ENCODE results near the gene ADARB2.

The ADARB2 gene

DNA sequence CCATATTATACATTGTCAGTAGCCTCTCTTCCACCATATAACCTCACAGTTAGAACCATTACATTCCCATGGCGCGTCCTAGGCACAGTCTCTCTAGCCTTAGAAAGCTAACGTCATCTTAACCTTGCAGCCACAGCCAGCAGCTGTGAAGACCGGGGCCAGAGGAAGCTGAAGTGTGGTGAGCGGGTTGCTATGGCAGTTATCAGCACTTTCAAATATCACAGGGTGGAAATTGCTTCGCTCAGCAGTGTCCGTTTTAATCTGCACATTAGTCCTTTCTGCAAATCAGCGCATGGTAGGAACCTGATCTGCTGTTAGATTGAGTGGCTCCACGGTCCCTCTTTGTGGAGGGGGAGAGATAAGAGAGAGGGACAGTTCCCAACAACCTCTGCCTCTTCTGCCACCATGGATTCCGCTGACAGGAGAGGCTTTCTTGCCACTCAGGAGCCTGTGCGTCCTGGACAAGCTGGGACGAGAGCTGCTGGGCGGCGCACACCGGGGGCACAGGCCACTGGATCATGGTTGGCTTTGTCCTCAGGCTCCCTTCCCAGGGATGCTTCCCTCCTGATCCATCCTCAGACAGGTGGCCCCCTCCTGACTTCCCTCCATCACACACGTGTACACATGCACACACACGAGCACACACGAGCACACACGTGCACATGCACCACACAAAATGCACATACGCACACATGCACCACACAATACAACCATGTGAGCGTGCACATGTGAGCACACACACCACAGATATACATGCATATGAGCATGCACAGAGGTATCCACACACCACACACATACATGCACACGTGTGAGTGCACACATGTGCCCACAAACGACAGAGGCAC is 587.3 kb downstream of the ADARB2 start:
- TF ChIP-seq, protein P1, sequence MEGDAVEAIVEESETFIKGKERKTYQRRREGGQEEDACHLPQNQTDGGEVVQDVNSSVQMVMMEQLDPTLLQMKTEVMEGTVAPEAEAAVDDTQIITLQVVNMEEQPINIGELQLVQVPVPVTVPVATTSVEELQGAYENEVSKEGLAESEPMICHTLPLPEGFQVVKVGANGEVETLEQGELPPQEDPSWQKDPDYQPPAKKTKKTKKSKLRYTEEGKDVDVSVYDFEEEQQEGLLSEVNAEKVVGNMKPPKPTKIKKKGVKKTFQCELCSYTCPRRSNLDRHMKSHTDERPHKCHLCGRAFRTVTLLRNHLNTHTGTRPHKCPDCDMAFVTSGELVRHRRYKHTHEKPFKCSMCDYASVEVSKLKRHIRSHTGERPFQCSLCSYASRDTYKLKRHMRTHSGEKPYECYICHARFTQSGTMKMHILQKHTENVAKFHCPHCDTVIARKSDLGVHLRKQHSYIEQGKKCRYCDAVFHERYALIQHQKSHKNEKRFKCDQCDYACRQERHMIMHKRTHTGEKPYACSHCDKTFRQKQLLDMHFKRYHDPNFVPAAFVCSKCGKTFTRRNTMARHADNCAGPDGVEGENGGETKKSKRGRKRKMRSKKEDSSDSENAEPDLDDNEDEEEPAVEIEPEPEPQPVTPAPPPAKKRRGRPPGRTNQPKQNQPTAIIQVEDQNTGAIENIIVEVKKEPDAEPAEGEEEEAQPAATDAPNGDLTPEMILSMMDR (IDR thresholded peaks at IDR 0.05; ENCODE audit: low read depth, low read length), result no peak
- H3K9me3 ChIP-seq, result no peaks in the 10 kb centered on the region
- H3K4me3 ChIP-seq (ENCODE audit: low read depth, low read length), result peak overlapping the region; percentile 38
- no peaks in the 10 kb centered on the region for H3K27me3 ChIP-seq
- no peaks in the 10 kb centered on the region for H3K36me3 ChIP-seq
- DNase-seq, result peak; percentile 65
- H3K4me1 ChIP-seq, result peaks cover 8% of the 10 kb centered on the region

DNA sequence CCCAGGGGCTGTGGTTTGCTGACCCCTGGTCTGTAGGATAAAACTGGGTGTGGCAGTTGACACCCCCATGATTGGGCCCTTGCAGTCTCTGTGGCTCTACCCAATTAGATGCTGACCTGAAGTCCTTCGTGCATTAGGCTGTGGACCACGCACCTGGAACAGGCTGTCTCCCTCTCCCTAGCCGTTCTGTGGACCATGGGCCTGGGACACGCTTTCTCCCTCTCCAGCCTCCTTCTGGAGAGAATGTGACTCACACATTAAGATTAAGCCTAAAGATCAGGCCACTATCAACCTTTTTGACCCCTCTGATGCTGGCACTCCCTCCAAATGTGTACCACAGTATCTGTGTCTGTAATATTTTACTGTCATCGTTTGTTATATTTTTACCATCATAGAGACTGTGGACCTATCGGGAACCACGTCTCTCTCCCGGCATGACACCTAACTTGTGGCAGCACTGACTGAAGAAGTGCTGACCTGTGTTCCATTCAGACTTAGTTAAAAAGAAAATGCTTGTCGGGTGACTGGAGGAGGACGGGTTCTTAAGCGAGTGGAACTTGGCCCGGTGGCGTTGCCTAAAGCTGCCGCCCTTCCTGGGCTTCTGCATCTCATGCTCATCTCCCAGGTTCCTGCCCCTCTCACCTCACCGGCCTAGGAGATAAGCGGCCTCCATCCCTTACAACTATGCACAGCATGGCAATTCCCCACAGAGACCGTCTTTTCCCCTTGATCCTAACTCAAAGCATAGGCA is 588.3 kb downstream of the ADARB2 start:
- no peak overlapping the region for H3K4me3 ChIP-seq (ENCODE audit: low read depth, low read length)
- H3K9me3 ChIP-seq, result no peaks in the 10 kb centered on the region
- no peaks in the 10 kb centered on the region for H3K36me3 ChIP-seq
- peaks cover 8% of the 10 kb centered on the region for H3K4me1 ChIP-seq
- TF ChIP-seq, protein P1 (IDR thresholded peaks at IDR 0.05; ENCODE audit: low read depth, low read length), result no peak
- H3K27me3 ChIP-seq, result no peaks in the 10 kb centered on the region
- no peak for DNase-seq

DNA sequence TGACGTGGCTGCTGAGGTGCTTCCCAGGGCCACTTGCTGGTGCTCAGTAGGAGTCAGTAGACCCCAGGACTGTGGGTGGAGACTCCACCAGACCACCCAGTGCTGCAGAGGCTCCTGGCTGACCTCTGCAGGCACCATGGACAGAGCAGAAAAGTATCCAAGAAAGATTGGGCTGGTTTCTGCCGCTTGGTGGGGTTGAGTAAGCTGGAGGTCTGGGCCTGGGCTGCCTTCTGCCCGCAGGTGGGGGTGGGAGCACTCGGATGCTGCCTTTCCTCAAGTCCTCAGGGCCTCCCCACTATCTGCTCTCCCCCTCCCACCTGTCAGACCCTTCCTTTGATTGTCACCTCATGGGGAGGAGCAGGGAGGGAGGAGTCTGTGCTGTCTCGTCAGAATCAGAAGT is 589.5 kb downstream of the ADARB2 start:
- DNase-seq, result no peak
- H3K27me3 ChIP-seq, result no peaks in the 10 kb centered on the region
- no peak overlapping the region for H3K4me3 ChIP-seq (ENCODE audit: low read depth, low read length)
- no peaks in the 10 kb centered on the region for H3K36me3 ChIP-seq
- TF ChIP-seq, protein P1 (IDR thresholded peaks at IDR 0.05; ENCODE audit: low read depth, low read length), result no peak
- no peaks in the 10 kb centered on the region for H3K9me3 ChIP-seq
- H3K4me1 ChIP-seq, result peaks cover 8% of the 10 kb centered on the region

DNA sequence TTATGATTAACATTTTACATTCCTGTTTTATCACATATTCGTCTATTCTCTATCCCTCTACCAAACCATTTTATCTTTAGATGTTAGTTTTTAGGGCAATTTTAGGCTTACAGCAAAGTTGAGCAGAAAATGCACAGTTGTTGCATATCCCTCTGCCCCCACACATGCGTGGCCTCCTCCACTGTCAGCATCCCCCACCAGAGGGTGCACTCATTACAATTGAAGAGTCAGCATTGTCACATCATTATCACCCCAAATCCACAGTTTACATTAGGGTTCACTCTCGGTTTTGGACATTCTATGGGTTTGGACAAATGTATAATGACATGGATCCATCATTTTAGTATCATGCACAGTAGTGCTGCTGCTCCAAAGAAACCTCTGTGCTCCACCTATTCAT is 594.7 kb downstream of the ADARB2 start:
- Histone ChIP-seq H3K36me3 (no peaks in the 10 kb centered on the region), H3K4me1 (no peaks in the 10 kb centered on the region), H3K4me3 (ENCODE audit: low read depth, low read length) (no peak overlapping the region), H3K9me3 (no peaks in the 10 kb centered on the region), H3K27me3 (no peaks in the 10 kb centered on the region)
- TF ChIP-seq, protein P1 (IDR thresholded peaks at IDR 0.05; ENCODE audit: low read depth, low read length), result peak; percentile 62
- peak; percentile 28 for DNase-seq

DNA sequence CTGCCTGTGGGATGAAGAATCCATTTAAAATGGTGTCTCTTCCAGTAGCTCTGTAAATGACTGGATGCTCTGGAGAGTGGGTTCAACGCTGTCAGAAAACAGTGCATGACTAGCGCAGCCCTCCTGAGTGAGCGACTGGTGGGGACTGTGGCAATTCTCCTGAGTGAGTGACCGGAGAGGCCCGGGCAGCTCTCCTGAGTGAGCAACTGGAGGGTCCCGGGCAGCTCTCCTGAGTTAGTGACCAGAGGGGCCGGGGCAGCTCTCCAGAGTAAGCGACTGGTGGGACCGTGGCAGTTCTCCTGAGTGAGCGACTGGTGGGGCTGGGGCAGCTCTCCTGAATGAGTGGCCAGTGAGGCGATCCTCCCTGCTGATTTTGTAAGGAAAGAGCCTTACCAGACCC is 595.6 kb downstream of the ADARB2 start:
- Histone ChIP-seq H3K4me3 (ENCODE audit: low read depth, low read length) (no peak overlapping the region), H3K36me3 (no peaks in the 10 kb centered on the region), H3K27me3 (no peaks in the 10 kb centered on the region), H3K9me3 (no peaks in the 10 kb centered on the region), H3K4me1 (no peaks in the 10 kb centered on the region)
- DNase-seq, result no peak
- TF ChIP-seq, protein P1 (IDR thresholded peaks at IDR 0.05; ENCODE audit: low read depth, low read length), result no peak

DNA sequence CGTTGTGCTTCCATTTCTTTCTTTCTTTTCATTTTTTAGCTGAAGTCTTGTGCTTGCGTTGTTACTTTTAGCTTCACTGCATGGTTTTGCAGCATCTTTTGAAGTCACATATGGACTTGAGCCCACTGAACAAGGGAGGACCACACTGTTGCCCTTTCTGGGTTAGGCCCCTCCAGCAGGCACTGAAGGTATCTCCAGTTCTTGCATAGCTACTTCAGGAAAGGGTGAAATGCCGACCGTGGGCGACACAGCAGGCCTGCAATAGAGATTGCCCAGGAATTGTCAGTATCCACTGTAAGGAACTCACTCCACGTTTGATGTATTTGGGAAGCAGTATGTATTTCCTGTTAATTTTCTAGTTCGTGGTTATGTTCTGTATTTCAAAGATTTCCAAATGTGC is 596.1 kb downstream of the ADARB2 start:
- no peak for DNase-seq
- Histone ChIP-seq H3K4me1 (no peaks in the 10 kb centered on the region), H3K27me3 (no peaks in the 10 kb centered on the region), H3K9me3 (no peaks in the 10 kb centered on the region), H3K36me3 (no peaks in the 10 kb centered on the region), H3K4me3 (ENCODE audit: low read depth, low read length) (no peak overlapping the region)
- TF ChIP-seq, protein P1 (IDR thresholded peaks at IDR 0.05; ENCODE audit: low read depth, low read length), result no peak

All from BE2C (cell line).